ENCODE data around the gene NLGN1.
A peak's percentile ranks its signal among the peaks of the same experiment; 100 is the strongest.
"Not testable (repeated sequence)": the region's sequence is repeated elsewhere in the genome, so short reads cannot be mapped to it uniquely, and the experiment has no call there.

NLGN1 gene

GRCh38 chr3:173397161-173398110 is at the start of gene NLGN1:
Gene NLGN1 (plus strand): TSS chr3:173397744.
- Histone ChIP-seq H4K20me1 (peaks cover 24% of the 10 kb centered on the region), H3K4me1 (peaks cover 33% of the 10 kb centered on the region), H3K4me3 (peak within 1 kb of the TSS; percentile 70), H3K4me2 (peak within 1 kb of the TSS; percentile 91), H3K9ac (peak within 1 kb of the TSS; percentile 46), H3K36me3 (no peaks in the 10 kb centered on the region), H3K27ac (no peak within 1 kb of the TSS), H3K9me3 (no peaks in the 10 kb centered on the region), H3K27me3 (peaks cover 41% of the 10 kb centered on the region)
- TF ChIP-seq Cebpa-rat (IDR thresholded peaks at IDR 0.05): no peak

GRCh38 chr3:173351886-173352285 is 45.7 kb upstream of the NLGN1 start:
- Histone ChIP-seq H3K9ac (no peak overlapping the region), H4K20me1 (no peaks in the 10 kb centered on the region), H3K4me3 (no peak overlapping the region), H3K36me3 (no peaks in the 10 kb centered on the region), H3K4me2 (no peak overlapping the region), H3K9me3 (peaks cover 10% of the 10 kb centered on the region; the same call in 1 of the 2 replicates), H3K27me3 (no peaks in the 10 kb centered on the region), H3K27ac (no peak overlapping the region), H3K4me1 (no peaks in the 10 kb centered on the region)
- TF ChIP-seq Cebpa-rat (IDR thresholded peaks at IDR 0.05): no peak

GRCh38 chr3:173353137-173353536 is 44.4 kb upstream of the NLGN1 start:
- not testable (repeated sequence) for H3K9ac ChIP-seq, H3K27ac ChIP-seq, H4K20me1 ChIP-seq, H3K4me1 ChIP-seq, H3K27me3 ChIP-seq, H3K36me3 ChIP-seq, H3K4me2 ChIP-seq, H3K4me3 ChIP-seq
- H3K9me3 ChIP-seq: peaks cover 10% of the 10 kb centered on the region; the same call in 1 of the 2 replicates

- peaks cover 10% of the 10 kb centered on the region; the same call in 1 of the 2 replicates for H3K9me3 ChIP-seq
- no peak overlapping the region for H3K27ac ChIP-seq
- H3K36me3 ChIP-seq: no peaks in the 10 kb centered on the region
- no peak overlapping the region for H3K4me2 ChIP-seq
- H3K4me1 ChIP-seq: no peaks in the 10 kb centered on the region
- no peak for TF ChIP-seq Cebpa-rat (IDR thresholded peaks at IDR 0.05)
- H3K4me3 ChIP-seq: no peak overlapping the region
- H4K20me1 ChIP-seq: no peaks in the 10 kb centered on the region
- no peaks in the 10 kb centered on the region for H3K27me3 ChIP-seq
- H3K9ac ChIP-seq: no peak overlapping the region
These were observed 43.4 kb upstream of the NLGN1 start for GRCh38 chr3:173354124-173354523.

GRCh38 chr3:173371848-173372487 is 25.6 kb upstream of the NLGN1 start:
- Histone ChIP-seq H3K27ac (no peak overlapping the region), H4K20me1 (no peaks in the 10 kb centered on the region), H3K9ac (no peak overlapping the region), H3K9me3 (no peaks in the 10 kb centered on the region), H3K4me2 (no peak overlapping the region), H3K4me3 (no peak overlapping the region), H3K27me3 (no peaks in the 10 kb centered on the region), H3K4me1 (no peaks in the 10 kb centered on the region), H3K36me3 (no peaks in the 10 kb centered on the region)
- TF ChIP-seq Cebpa-rat (IDR thresholded peaks at IDR 0.05): no peak

GRCh38 chr3:173380681-173381080 is 16.9 kb upstream of the NLGN1 start:
- TF ChIP-seq Cebpa-rat (IDR thresholded peaks at IDR 0.05): no peak
- Histone ChIP-seq H3K4me1 (no peaks in the 10 kb centered on the region), H3K4me3 (no peak overlapping the region), H3K9ac (no peak overlapping the region), H3K4me2 (no peak overlapping the region), H3K9me3 (no peaks in the 10 kb centered on the region), H3K27ac (no peak overlapping the region), H3K27me3 (no peaks in the 10 kb centered on the region), H3K36me3 (no peaks in the 10 kb centered on the region), H4K20me1 (no peaks in the 10 kb centered on the region)

GRCh38 chr3:173381936-173382335 is 15.6 kb upstream of the NLGN1 start:
- not testable (repeated sequence) for H3K4me2 ChIP-seq

GRCh38 chr3:173395073-173395411 is 2.5 kb upstream of the NLGN1 start:
- Histone ChIP-seq H3K9ac (peak overlapping the region; percentile 63), H3K4me2 (peak overlapping the region; percentile 91), H3K4me1 (peaks cover 29% of the 10 kb centered on the region), H3K36me3 (no peaks in the 10 kb centered on the region), H3K27ac (peak overlapping the region; percentile 46; the same call in 1 of the 2 replicates), H3K4me3 (peak overlapping the region; percentile 70), H4K20me1 (peaks cover 24% of the 10 kb centered on the region), H3K9me3 (no peaks in the 10 kb centered on the region), H3K27me3 (peaks cover 41% of the 10 kb centered on the region)
- no peak for TF ChIP-seq Cebpa-rat (IDR thresholded peaks at IDR 0.05)

More at GRCh38 chr3:173381936-173382335, 15.6 kb upstream of the NLGN1 start:
- H3K9ac ChIP-seq, H3K36me3 ChIP-seq, H3K9me3 ChIP-seq, H3K4me1 ChIP-seq, H3K27me3 ChIP-seq, H3K4me3 ChIP-seq, H4K20me1 ChIP-seq, H3K27ac ChIP-seq: not testable (repeated sequence)

- Histone ChIP-seq H3K36me3 (no peaks in the 10 kb centered on the region), H3K9me3 (no peaks in the 10 kb centered on the region), H3K4me3 (peak overlapping the region; percentile 70), H3K9ac (peak overlapping the region; percentile 63), H4K20me1 (peaks cover 24% of the 10 kb centered on the region), H3K27me3 (peaks cover 41% of the 10 kb centered on the region), H3K4me1 (peaks cover 29% of the 10 kb centered on the region), H3K4me2 (peak overlapping the region; percentile 91), H3K27ac (peak overlapping the region; percentile 46; the same call in 1 of the 2 replicates)
- no peak for TF ChIP-seq Cebpa-rat (IDR thresholded peaks at IDR 0.05)
These were observed 1.9 kb upstream of the NLGN1 start for GRCh38 chr3:173395412-173396181.

All from BLaER1 (cell line).